IMR-90 (cell line): ENCODE measurements around the gene SLC8A1. TPM values are rescaled to one million over a fixed set of nuclear protein-coding genes. Genes with fewer than 3 reads are reported as not detected.

Experiments used
- ATAC-seq: fragments of 200-7000 bp; cut with Tn5 transposase; 2 replicates; pipeline ENCODE4 v1.9.1; 2020; ENCODE audit warnings: low read depth, mild to moderate bottlenecking, moderate library complexity
- BruUV-seq: library from RNA; stranded (reverse); fragments of 400-500 nt; replicated peaks from 2 replicates; lab custom pipeline; 2021; lab: Mats Ljungman, UMichigan
- CTCF ChIA-PET: fragments of 300-600 bp; formaldehyde crosslinking; extraction: SDS; loops from one replicate; lab custom pipeline; 2021; ENCODE audit warnings: antibody characterized with exemption; lab: Yijun Ruan, JAX
- POLR2A ChIA-PET: fragments of 300-600 bp; sonication (Branson Sonifier 250); formaldehyde crosslinking; loops from one replicate; lab custom pipeline; 2022; ENCODE audit warnings: antibody characterized with exemption; ENCODE audit not compliant: unreplicated experiment; lab: Charles Lee
- DNase-seq: peaks from one replicate; pipeline ENCODE4 v3.0.0; 2013
- H2AFZ ChIP-seq: replicated peaks from 2 replicates; pipeline ENCODE3; 2013; ENCODE audit warnings: low read length, mild to moderate bottlenecking; ENCODE audit not compliant: poor library complexity
- H2AK5ac ChIP-seq: 2 replicates; pipeline ENCODE4 v1.6.1; 2013; ENCODE audit warnings: low read depth, low read length, inconsistent platforms
- H2AK9ac ChIP-seq: replicated peaks from 2 replicates; pipeline ENCODE3; 2013; ENCODE audit warnings: mild to moderate bottlenecking, low read depth, low read length, moderate library complexity; ENCODE audit not compliant: poor library complexity
- H2BK120ac ChIP-seq: 2 replicates; pipeline ENCODE4 v1.6.1; 2013; ENCODE audit warnings: low read depth, low read length, inconsistent platforms
- H2BK15ac ChIP-seq: 3 replicates; pipeline ENCODE4 v1.6.1; 2013; ENCODE audit warnings: low read depth, low read length, inconsistent platforms
- H2BK20ac ChIP-seq: 2 replicates; pipeline ENCODE4 v1.6.1; 2013; ENCODE audit warnings: low read depth, mild to moderate bottlenecking, inconsistent platforms, low read length, moderate library complexity
- H2BK5ac ChIP-seq: 2 replicates; pipeline ENCODE4 v1.6.1; 2013; ENCODE audit warnings: mild to moderate bottlenecking, low read depth, low read length, inconsistent platforms; ENCODE audit not compliant: poor library complexity, severe bottlenecking
- H3K14ac ChIP-seq: replicated peaks from 2 replicates; pipeline ENCODE4 v1.6.1; 2013; ENCODE audit warnings: low read depth, low read length, inconsistent platforms
- H3K18ac ChIP-seq: 2 replicates; pipeline ENCODE4 v1.6.1; 2013; ENCODE audit warnings: low read depth, low read length, control low read depth
- H3K23ac ChIP-seq: 2 replicates; pipeline ENCODE4 v1.6.1; 2013; ENCODE audit warnings: low read depth, low read length, inconsistent platforms
- H3K27ac ChIP-seq: 2 replicates; pipeline ENCODE4 v1.5.1; 2013; ENCODE audit warnings: mild to moderate bottlenecking, control low read depth, low read length; ENCODE audit not compliant: insufficient read depth
- H3K27me3 ChIP-seq: 2 replicates; pipeline ENCODE4 v1.6.1; 2013; ENCODE audit warnings: low read length; ENCODE audit not compliant: control insufficient read depth, insufficient read depth
- H3K36me3 ChIP-seq: 2 replicates; pipeline ENCODE4 v1.6.1; 2013; ENCODE audit warnings: low read length, mixed read lengths; ENCODE audit not compliant: control insufficient read depth, insufficient read depth
- H3K4ac ChIP-seq: 2 replicates; pipeline ENCODE4 v1.6.1; 2013; ENCODE audit warnings: low read depth, low read length, inconsistent platforms
- H3K4me1 ChIP-seq: 2 replicates; pipeline ENCODE4 v1.6.1; 2013; ENCODE audit warnings: low read length, mixed read lengths; ENCODE audit not compliant: control insufficient read depth, insufficient read depth
- H3K4me2 ChIP-seq: 2 replicates; pipeline ENCODE4 v1.6.1; 2013; ENCODE audit warnings: low read depth, mild to moderate bottlenecking, control low read depth, low read length, moderate library complexity
- H3K4me3 ChIP-seq: 2 replicates; pipeline ENCODE4 v1.5.1; 2013; ENCODE audit warnings: low read depth, mild to moderate bottlenecking, control low read depth, low read length, moderate library complexity; ENCODE audit not compliant: insufficient read depth
- H3K56ac ChIP-seq: 2 replicates; pipeline ENCODE4 v1.6.1; 2013; ENCODE audit warnings: low read length, inconsistent platforms; ENCODE audit not compliant: insufficient read depth; ENCODE audit errors: extremely low read depth
- H3K79me1 ChIP-seq, 2 experiments: 2 replicates each; pipeline ENCODE4 v1.6.1; 2013; ENCODE audit warnings: low read length in 2 of 2, inconsistent platforms in 1 of 2, low read depth in 1 of 2
- H3K9ac ChIP-seq: 2 replicates; pipeline ENCODE4 v1.6.1; 2013; ENCODE audit warnings: low read depth, low read length, control low read depth
- H3K9me1 ChIP-seq: 2 replicates; pipeline ENCODE4 v1.6.1; 2013; ENCODE audit warnings: low read length, inconsistent platforms; ENCODE audit not compliant: insufficient read depth
- H3K9me3 ChIP-seq: 2 replicates; pipeline ENCODE4 v1.6.1; 2013; ENCODE audit warnings: low read length; ENCODE audit not compliant: control insufficient read depth, insufficient read depth
- H4K20me1 ChIP-seq: 2 replicates; pipeline ENCODE4 v1.6.1; 2013; ENCODE audit warnings: low read length, inconsistent platforms; ENCODE audit not compliant: insufficient read depth
- H4K5ac ChIP-seq: 2 replicates; pipeline ENCODE4 v1.6.1; 2013; ENCODE audit warnings: mild to moderate bottlenecking, low read depth, low read length, control low read depth
- H4K8ac ChIP-seq, 2 experiments: 2 replicates each; pipeline ENCODE4 v1.6.1; 2013; ENCODE audit warnings: low read depth in 2 of 2, low read length in 2 of 2, control low read depth in 1 of 2, inconsistent platforms in 1 of 2
- H4K91ac ChIP-seq: 2 replicates; pipeline ENCODE4 v1.6.1; 2013; ENCODE audit warnings: low read depth, low read length, inconsistent platforms; ENCODE audit not compliant: insufficient read depth
- BHLHE40 ChIP-seq: fragments of 150-350 bp; IDR thresholded peaks from 2 replicates; pipeline ENCODE4 v1.6.1; 2016; ENCODE audit warnings: mild to moderate bottlenecking, low read depth, low read length
- CHD1 ChIP-seq: IDR thresholded peaks from 2 replicates; pipeline ENCODE4 v1.6.1; 2012; ENCODE audit warnings: low read depth, low read length, improper control_type of control experiment
- FOS ChIP-seq: fragments of 150-350 bp; IDR thresholded peaks from 2 replicates; pipeline ENCODE4 v1.6.1; 2016; ENCODE audit warnings: low read depth, low read length
- MAFK ChIP-seq: IDR thresholded peaks from 2 replicates; pipeline ENCODE4 v1.6.1; 2012; ENCODE audit warnings: low read depth, low read length, improper control_type of control experiment
- MAZ ChIP-seq: IDR thresholded peaks from 2 replicates; pipeline ENCODE4 v1.6.1; 2012; ENCODE audit warnings: low read depth, mild to moderate bottlenecking, low read length, improper control_type of control experiment, moderate library complexity, borderline replicate concordance
- MXI1 ChIP-seq: IDR thresholded peaks from 2 replicates; pipeline ENCODE4 v1.6.1; 2012; ENCODE audit warnings: low read depth, mild to moderate bottlenecking, low read length, moderate library complexity, borderline replicate concordance
- POLR2A ChIP-seq: IDR thresholded peaks from 2 replicates; pipeline ENCODE4 v1.6.1; 2012; ENCODE audit warnings: mild to moderate bottlenecking, low read depth, low read length
- RAD21 ChIP-seq: IDR thresholded peaks from 2 replicates; pipeline ENCODE4 v1.6.1; 2012; ENCODE audit warnings: low read length, improper control_type of control experiment
- RCOR1 ChIP-seq: IDR thresholded peaks from 2 replicates; pipeline ENCODE4 v1.6.1; 2012; ENCODE audit warnings: mild to moderate bottlenecking, low read length, improper control_type of control experiment; ENCODE audit not compliant: insufficient replicate concordance
- RFX5 ChIP-seq: IDR thresholded peaks from 2 replicates; pipeline ENCODE4 v1.8.0; 2012; ENCODE audit warnings: low read depth, mild to moderate bottlenecking, low read length, moderate library complexity
- SMC3 ChIP-seq: fragments of 150-350 bp; IDR thresholded peaks from 2 replicates; pipeline ENCODE4 v1.6.1; 2016; ENCODE audit warnings: low read depth, mild to moderate bottlenecking, antibody characterized with exemption, low read length, moderate library complexity
- WGBS, 2 experiments: methylation state at CpG; one replicate each; pipeline versions ENCODE4 v1.1.5 to v1.1.7; 2013; ENCODE audit warnings: missing lambda C conversion rate in 2 of 2; ENCODE audit not compliant: insufficient read length in 1 of 2; ENCODE audit errors: extremely low coverage in 2 of 2; 5-methylcytosine and 5-hydroxymethylcytosine counted together
- dilution Hi-C: fragments of 300-500 bp; cut with HindIII; formaldehyde crosslinking; loops from one replicate; pipeline ENCODE4 v1.14.3; 2018; ENCODE audit warnings: low sequenced_read_pairs; ENCODE audit not compliant: unreplicated experiment
- in situ Hi-C: fragments of 300-500 bp; cut with MboI; formaldehyde crosslinking; loops from 3 replicates; pipeline ENCODE4 v1.14.3; 2019; ENCODE audit warnings: low sequenced_read_pairs, inconsistent platforms, mixed read lengths
- intact Hi-C: fragments of 100-400 bp; cut with micrococcal nuclease; formaldehyde crosslinking; loops from 2 replicates; pipeline ENCODE4 v1.10.0; 2022
- polyA plus RNA-seq, 3 experiments: library from polyadenylated mRNA; depleted of rRNA; stranded (reverse); fragments of >200 nt; gene quantifications; 2 replicates each; pipeline ENCODE4 v1.2.3, GENCODE V29; 2012; ENCODE audit warnings: low replicate concordance in 1 of 3
- total RNA-seq: library from RNA; depleted of rRNA; stranded (reverse); fragments of >200 nt; gene quantifications from 2 replicates; pipeline ENCODE4 v1.2.3, GENCODE V29; 2012
- TF ChIP-seq, protein P1 (sequence below): fragments of 150-350 bp; IDR thresholded peaks from 2 replicates; pipeline ENCODE4 v1.6.1; 2017; ENCODE audit warnings: mild to moderate bottlenecking, antibody characterized with exemption, low read length, low read depth
- TF ChIP-seq, protein P2 (sequence below): fragments of 150-350 bp; IDR thresholded peaks from 2 replicates; pipeline ENCODE4 v1.6.1; 2016; ENCODE audit warnings: low read depth, mild to moderate bottlenecking, low read length, moderate library complexity, borderline replicate concordance

The SLC8A1 gene
- total and polyA plus RNA-seq, 2 of the 4 experiments (the other 2 are of a cell fraction): 7.7 to 57.0 TPM

DNA sequence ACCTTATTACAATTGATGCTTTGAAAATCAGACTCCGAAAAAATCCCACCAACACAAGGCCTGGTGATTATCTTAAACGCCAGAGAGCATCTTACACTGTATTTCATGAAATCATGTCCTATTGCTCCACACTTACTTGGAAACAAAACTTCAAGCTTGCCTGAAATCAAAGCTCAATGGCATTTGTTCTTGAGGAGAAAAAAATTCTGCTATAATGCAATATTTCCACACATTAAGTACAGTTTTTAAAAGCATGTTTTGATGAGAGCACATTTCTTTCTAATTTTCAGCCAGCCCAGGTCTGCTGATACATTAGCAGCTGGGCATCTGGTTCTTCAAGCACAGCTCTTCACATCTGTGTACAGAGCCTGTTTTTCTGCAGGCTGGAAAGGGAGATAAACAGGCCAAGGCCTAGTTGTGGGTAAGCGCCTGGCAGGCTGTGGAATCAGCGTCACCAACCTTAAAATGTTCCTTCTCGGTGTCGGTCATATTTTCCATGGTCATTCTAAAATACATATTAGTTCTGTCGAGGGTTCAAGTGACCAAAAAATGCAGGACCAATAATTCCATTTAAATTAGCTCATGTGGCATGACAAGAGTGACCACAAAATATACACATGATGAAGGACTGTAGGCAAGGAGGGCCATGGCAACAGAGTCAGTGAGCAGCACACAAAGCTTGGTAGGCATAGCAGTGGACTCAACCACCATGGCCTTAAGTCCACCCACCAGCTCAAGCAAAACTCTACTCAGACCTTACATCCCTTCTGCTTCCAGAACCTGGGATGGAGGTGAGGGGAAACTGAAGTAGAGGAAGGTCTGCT lies 20.9 kb downstream of the SLC8A1 start:
- no peak for DNase-seq
- Histone ChIP-seq H2BK120ac (peak overlapping the region; percentile 86), H3K9me1 (peaks cover 30% of the 10 kb centered on the region), H3K18ac (0 out of 2 replicates have a peak overlapping the region, but pooled peaks have one; percentile 4), H2BK15ac (peak overlapping the region; percentile 93; the same call in 2 of the 3 replicates), H3K23ac (peak overlapping the region; percentile 79), H4K5ac (peak overlapping the region; percentile 0; the same call in 1 of the 2 replicates), H3K36me3 (peaks cover 7% of the 10 kb centered on the region), H2BK20ac (peak overlapping the region; percentile 72), H2BK5ac (peak overlapping the region; percentile 5), H4K8ac (peak overlapping the region in 1 of 2 experiments; percentile 74; a peak in 2 of 4 replicates), H3K56ac (no peak overlapping the region), H2AK5ac (peak overlapping the region; percentile 92), H4K91ac (peak overlapping the region; percentile 75), H3K14ac (peak overlapping the region; percentile 88), H2AK9ac (peak overlapping the region; percentile 55), H3K9me3 (no peaks in the 10 kb centered on the region), H2AFZ (peak overlapping the region; percentile 59), H3K27ac (0 out of 2 replicates have a peak overlapping the region, but pooled peaks have one; percentile 0), H3K4me2 (no peak overlapping the region), H3K79me1 (peaks cover 32 to 62% of the 10 kb centered on the region in 2 experiments), H3K4me1 (peaks cover 10% of the 10 kb centered on the region), H3K4ac (peak overlapping the region; percentile 86), H3K4me3 (no peak overlapping the region), H3K9ac (no peak overlapping the region), H4K20me1 (no peaks in the 10 kb centered on the region), H3K27me3 (no peaks in the 10 kb centered on the region)
- POLR2A ChIA-PET: no interaction called here
- in situ Hi-C loops: no loop called here
- intact Hi-C loops: loop anchor here (5.0 kb wide), 1 partner anchor 59 kb away; no protein-coding TSS in a partner anchor
- no peak for TF ChIP-seq BHLHE40
- TF ChIP-seq RAD21: no peak
- no peak for TF ChIP-seq MAFK
- TF ChIP-seq, protein P1, sequence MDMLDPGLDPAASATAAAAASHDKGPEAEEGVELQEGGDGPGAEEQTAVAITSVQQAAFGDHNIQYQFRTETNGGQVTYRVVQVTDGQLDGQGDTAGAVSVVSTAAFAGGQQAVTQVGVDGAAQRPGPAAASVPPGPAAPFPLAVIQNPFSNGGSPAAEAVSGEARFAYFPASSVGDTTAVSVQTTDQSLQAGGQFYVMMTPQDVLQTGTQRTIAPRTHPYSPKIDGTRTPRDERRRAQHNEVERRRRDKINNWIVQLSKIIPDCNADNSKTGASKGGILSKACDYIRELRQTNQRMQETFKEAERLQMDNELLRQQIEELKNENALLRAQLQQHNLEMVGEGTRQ: no peak
- TF ChIP-seq RCOR1: no peak
- TF ChIP-seq FOS: no peak
- no peak for TF ChIP-seq POLR2A
- no peak for TF ChIP-seq MAZ
- no peak for TF ChIP-seq SMC3
- TF ChIP-seq MXI1: no peak
- TF ChIP-seq CHD1: no peak
- no peak for TF ChIP-seq RFX5
- TF ChIP-seq, protein P2, sequence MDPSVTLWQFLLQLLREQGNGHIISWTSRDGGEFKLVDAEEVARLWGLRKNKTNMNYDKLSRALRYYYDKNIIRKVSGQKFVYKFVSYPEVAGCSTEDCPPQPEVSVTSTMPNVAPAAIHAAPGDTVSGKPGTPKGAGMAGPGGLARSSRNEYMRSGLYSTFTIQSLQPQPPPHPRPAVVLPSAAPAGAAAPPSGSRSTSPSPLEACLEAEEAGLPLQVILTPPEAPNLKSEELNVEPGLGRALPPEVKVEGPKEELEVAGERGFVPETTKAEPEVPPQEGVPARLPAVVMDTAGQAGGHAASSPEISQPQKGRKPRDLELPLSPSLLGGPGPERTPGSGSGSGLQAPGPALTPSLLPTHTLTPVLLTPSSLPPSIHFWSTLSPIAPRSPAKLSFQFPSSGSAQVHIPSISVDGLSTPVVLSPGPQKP: no peak
- no TSS peak for BruUV-seq
- WGBS, 2 experiments: no CpG with 5 or more reads among the region's 7 CpGs
- CTCF ChIA-PET: interaction anchor here (0.6 to 1.3 kb wide), 2 partner anchors 19 to 1484 kb away, joined by 3 read pairs; no protein-coding TSS in a partner anchor
- dilution Hi-C loops: no loop called here
- peak; percentile 3; the same call in 1 of the 2 replicates for ATAC-seq
